Panc1 (cell line): ENCODE data around the gene FKRP. TPM values are rescaled to one million over a fixed set of nuclear protein-coding genes. Genes with fewer than 3 reads are reported as not detected.

Experiments
- ATAC-seq: fragments of 200-7000 bp; cut with Tn5 transposase; 2 replicates; pipeline ENCODE4 v1.9.1; 2020; ENCODE audit warnings: mild to moderate bottlenecking, moderate library complexity
- BruUV-seq: library from RNA; stranded (reverse); fragments of 400-500 nt; replicated peaks from 2 replicates; lab custom pipeline; 2021; lab: Mats Ljungman, UMichigan
- CTCF ChIA-PET: fragments of 300-600 bp; sonication (Branson Sonifier 250); formaldehyde crosslinking; loops from one replicate; lab custom pipeline; 2022; ENCODE audit warnings: antibody characterized with exemption; lab: Charles Lee
- POLR2A ChIA-PET: fragments of 300-600 bp; sonication (Branson Sonifier 250); formaldehyde crosslinking; loops from one replicate; lab custom pipeline; 2022; ENCODE audit warnings: antibody characterized with exemption; lab: Charles Lee
- DNase-seq: peaks from one replicate; pipeline ENCODE4 v3.0.0-alpha.2; 2010; ENCODE audit warnings: low read depth, low spot score
- H3K27ac ChIP-seq: 2 replicates; pipeline ENCODE4 v1.5.1; 2011; ENCODE audit warnings: mild to moderate bottlenecking, low read length, inconsistent platforms
- H3K27me3 ChIP-seq: fragments of 200-500 bp; sonication (Bioruptor generic); 2 replicates; pipeline ENCODE4 v1.6.0; 2014; ENCODE audit warnings: low read length, inconsistent platforms; ENCODE audit not compliant: control insufficient read depth, insufficient read depth
- H3K36me3 ChIP-seq: fragments of 200-500 bp; sonication (Bioruptor generic); 2 replicates; pipeline ENCODE4 v1.5.1; 2014; ENCODE audit warnings: inconsistent platforms, mild to moderate bottlenecking, low read length, moderate library complexity; ENCODE audit not compliant: control insufficient read depth, insufficient read depth
- H3K4me1 ChIP-seq: 2 replicates; pipeline ENCODE4 v1.5.1; 2011; ENCODE audit warnings: inconsistent platforms, mild to moderate bottlenecking, low read length, moderate library complexity; ENCODE audit not compliant: control insufficient read depth, insufficient read depth
- H3K4me3 ChIP-seq, 2 experiments: 2 replicates each; pipeline ENCODE4 v1.5.1; 2011 to 2012; ENCODE audit warnings: low read depth in 2 of 2, low read length in 2 of 2, mild to moderate bottlenecking in 2 of 2, inconsistent platforms in 1 of 2, moderate library complexity in 1 of 2
- H3K9me3 ChIP-seq: fragments of 200-500 bp; sonication (Bioruptor generic); 2 replicates; pipeline ENCODE4 v1.5.1; 2014; ENCODE audit warnings: low read depth, mild to moderate bottlenecking, inconsistent platforms, low read length, moderate library complexity; ENCODE audit not compliant: control insufficient read depth, insufficient read depth
- CTCF ChIP-seq: fragments of 450-650 bp; IDR thresholded peaks from 2 replicates; pipeline ENCODE4 v1.5.1; 2017; ENCODE audit warnings: mild to moderate bottlenecking
- POLR2AphosphoS5 ChIP-seq: IDR thresholded peaks from 2 replicates; pipeline ENCODE4 v1.6.1; 2012; ENCODE audit warnings: mild to moderate bottlenecking, low read depth, low read length, moderate library complexity
- REST ChIP-seq, 2 experiments: IDR thresholded peaks; 2 replicates each; pipeline ENCODE4 v1.6.1; 2011 to 2012; ENCODE audit warnings: low read depth in 2 of 2, control low read depth in 1 of 2, low read length in 1 of 2, mild to moderate bottlenecking in 1 of 2, moderate library complexity in 1 of 2; ENCODE audit not compliant: insufficient read depth in 1 of 2
- SIN3A ChIP-seq: IDR thresholded peaks from 2 replicates; pipeline ENCODE4 v1.6.1; 2012; ENCODE audit warnings: low read depth, mild to moderate bottlenecking, low read length, moderate library complexity, borderline replicate concordance; ENCODE audit not compliant: insufficient read depth
- TCF7L2 ChIP-seq: IDR thresholded peaks from 2 replicates; pipeline ENCODE4 v1.6.1; 2011; ENCODE audit warnings: mild to moderate bottlenecking, low read depth, low read length, inconsistent platforms
- in situ Hi-C: cut with HindIII; loops from 2 replicates; pipeline ENCODE4 v1.10.0; 2016; ENCODE audit warnings: low sequenced_read_pairs, low pct_unique_long_range_greater_than_20kb
- intact Hi-C: fragments of 100-400 bp; cut with micrococcal nuclease; formaldehyde crosslinking; loops from one replicate; pipeline ENCODE4 v1.10.0; 2022; ENCODE audit not compliant: unreplicated experiment
- total RNA-seq: library from RNA; stranded (reverse); gene quantifications from one replicate; pipeline ENCODE4 v1.2.1, GENCODE V29; 2021; ENCODE audit not compliant: unreplicated experiment

The FKRP gene
- total RNA-seq, 1 experiment from 2014 or later: 21.6 TPM

- H3K36me3 ChIP-seq: peaks cover 5% of the 10 kb centered on the region; the same call in 1 of the 2 replicates
- H3K4me1 ChIP-seq: peaks cover 5% of the 10 kb centered on the region
- intact Hi-C loops: no loop called here
- H3K27ac ChIP-seq: peak overlapping the region; percentile 74; the same call in 1 of the 2 replicates
- POLR2A ChIA-PET: interaction anchor here (0.6 kb wide), 1 partner anchor 10 kb away, joined by 4 read pairs; no protein-coding TSS in a partner anchor
- no peak for TF ChIP-seq REST (IDR thresholded peaks at IDR 0.05; ENCODE audit: insufficient read depth in 1 of 2, low read depth in 2 of 2, low read length in 1 of 2)
- H3K9me3 ChIP-seq: no peaks in the 10 kb centered on the region
- in situ Hi-C loops: no loop called here
- CTCF ChIA-PET: no interaction called here
- H3K4me3 ChIP-seq: no peak overlapping the region
- no TSS peak for BruUV-seq
- DNase-seq: no peak
- no peaks in the 10 kb centered on the region for H3K27me3 ChIP-seq
- no peak for ATAC-seq
These were observed 27.5 kb upstream of the FKRP start for GRCh38 chr19:46718157-46718933.

- ATAC-seq: no peak
- no TSS peak for BruUV-seq
- no peaks in the 10 kb centered on the region for H3K27me3 ChIP-seq
- H3K4me3 ChIP-seq: no peak overlapping the region
- H3K27ac ChIP-seq: no peak overlapping the region
- CTCF ChIA-PET: no interaction called here
- DNase-seq: no peak
- peaks cover 5% of the 10 kb centered on the region for H3K4me1 ChIP-seq
- no peaks in the 10 kb centered on the region for H3K9me3 ChIP-seq
- intact Hi-C loops (no loop called here), in situ Hi-C loops (no loop called here)
- TF ChIP-seq CTCF: no peak
- TF ChIP-seq SIN3A: no peak
- no peak for TF ChIP-seq TCF7L2
- no peak for TF ChIP-seq POLR2AphosphoS5
- TF ChIP-seq REST (IDR thresholded peaks at IDR 0.05; ENCODE audit: insufficient read depth in 1 of 2, low read depth in 2 of 2, low read length in 1 of 2): no peak
- peaks cover 5% of the 10 kb centered on the region; the same call in 1 of the 2 replicates for H3K36me3 ChIP-seq
- POLR2A ChIA-PET: no interaction called here
These were observed 26.8 kb upstream of the FKRP start for GRCh38 chr19:46718934-46719622.
